GM18870 (cell line): ENCODE measurements around the gene GINS2.

Experiments
- ATAC-seq: cut with Tn5 transposase; IDR thresholded peaks from one replicate; pipeline ENCODE4 v1.9.1; 2021; ENCODE audit warnings: moderate library complexity; ENCODE audit not compliant: unreplicated experiment

Gene GINS2

GRCh38 chr16:85716680-85717038 is 27.9 kb upstream of the GINS2 start:
- ATAC-seq: no peak

DNA sequence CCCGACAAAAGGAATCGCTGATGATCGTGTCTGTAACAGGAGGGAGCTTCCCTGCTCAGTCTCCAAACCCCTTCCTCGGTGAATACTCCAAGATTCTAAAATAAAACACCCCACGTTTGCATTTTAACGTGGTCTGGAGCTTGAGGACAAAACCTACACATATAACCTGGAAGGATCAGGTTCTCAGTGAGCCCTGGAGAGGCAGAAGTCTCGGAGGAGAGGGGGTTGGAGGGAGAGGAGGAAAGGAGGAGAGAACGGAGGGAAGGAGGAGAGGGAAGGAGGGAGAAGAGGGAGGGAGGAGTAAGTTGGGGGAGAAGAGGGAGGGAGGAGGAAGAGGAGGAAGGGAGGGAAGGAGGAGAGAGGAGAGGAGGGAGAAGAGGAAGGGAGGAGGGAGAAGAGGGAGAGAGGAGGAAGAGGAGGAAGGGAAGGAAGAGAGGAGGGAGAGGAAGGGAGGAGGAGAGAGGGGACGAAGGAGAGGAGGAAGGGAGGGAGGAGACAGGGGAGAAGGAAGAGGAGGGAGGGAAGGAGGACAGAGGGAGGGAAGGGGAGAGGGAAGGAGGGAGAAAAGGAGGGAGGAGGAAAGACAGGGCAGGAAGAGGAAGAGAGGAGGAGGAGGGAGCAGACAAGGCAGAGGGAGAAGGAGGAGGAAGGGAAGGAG is 27.4 kb upstream of the GINS2 start:
- ATAC-seq: no peak

DNA sequence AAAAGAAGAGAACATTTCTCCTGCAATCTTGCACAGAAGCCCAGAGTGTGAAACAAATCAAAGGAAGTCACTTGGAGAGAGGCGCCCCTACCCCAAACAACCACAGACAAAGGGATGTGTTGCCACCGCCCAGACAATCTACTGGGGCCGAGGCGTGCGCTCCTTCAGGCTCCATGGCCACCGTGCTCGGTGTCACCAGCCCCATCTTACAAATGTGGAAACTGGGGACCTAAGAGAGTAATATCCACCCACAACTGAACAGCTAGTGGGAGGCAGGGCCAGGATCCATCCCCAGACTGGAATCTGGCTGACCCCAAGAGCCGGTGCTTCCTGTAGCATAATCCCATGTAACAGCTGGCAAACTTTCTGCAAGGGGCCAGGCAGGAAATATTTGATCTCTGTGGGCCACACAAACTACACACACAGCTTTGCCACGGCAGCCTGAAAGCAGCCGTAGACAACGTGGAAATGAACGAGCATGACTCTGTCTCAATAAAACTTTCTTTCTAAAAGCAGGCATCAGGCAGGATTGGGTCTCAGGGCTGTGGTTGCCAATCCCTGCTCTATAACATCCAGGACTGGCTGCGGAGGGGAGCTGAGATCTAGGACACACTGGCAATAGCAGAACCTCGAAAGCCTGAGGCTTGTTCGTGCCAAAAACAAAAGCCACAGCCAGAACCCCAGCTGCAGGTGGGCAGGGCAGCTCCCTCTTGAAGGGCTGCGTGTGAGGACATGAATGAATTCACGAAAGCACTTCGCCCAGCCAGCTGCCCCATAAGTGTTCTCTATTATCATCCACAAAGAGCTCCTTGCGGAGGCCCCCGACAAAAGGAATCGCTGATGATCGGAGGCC is 26.6 kb upstream of the GINS2 start:
- ATAC-seq: no peak

DNA sequence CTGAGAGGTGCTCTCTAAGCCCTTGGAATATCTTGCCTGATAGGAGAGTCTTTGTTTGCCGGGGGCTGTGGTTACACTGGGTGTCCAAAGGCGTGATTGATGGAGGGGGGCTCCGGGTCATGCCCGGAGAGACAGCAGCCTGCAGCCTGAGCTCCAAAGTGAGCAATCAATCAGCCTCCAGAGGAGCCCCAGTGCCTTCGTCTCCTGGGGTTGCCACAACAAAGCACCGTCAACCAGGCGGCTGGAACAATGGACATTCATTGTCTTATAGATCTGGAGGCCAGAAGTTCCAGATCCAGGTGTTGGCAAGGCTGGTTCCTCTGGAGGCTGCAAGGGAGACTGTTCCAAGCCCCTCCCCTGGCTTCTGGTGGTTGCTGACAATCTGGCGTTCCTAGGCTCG is 24.0 kb upstream of the GINS2 start:
- no peak for ATAC-seq

DNA sequence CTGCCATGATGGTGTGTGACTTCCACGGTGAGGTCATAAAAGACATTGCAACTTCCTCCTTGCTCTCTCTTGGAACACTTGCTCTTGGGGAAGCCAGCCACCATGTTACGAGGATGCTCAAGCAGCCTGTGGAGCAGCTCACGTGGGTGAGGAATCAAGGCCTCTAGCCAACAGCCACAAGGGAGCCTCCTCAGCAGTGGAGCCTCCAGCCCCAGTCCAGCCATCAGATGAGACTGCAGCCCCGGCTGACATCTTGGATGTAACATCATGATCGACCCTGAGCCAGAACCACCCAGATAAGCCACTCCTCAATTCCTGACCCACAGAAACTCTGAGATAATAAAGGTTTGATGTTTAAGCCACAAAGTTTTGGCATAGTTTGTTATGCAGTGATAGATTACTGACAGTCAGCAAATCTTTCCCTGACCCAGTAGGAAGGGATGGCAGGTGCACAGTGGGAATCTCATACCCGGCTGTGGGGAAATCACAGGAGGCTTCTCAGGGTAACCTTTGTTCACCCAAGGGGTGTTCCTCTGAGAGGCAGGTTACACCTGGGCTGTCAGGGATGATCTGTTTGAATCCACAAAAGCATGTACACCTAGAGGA is 23.3 kb upstream of the GINS2 start:
- no peak for ATAC-seq

GRCh38 chr16:85710732-85711131 is 22.0 kb upstream of the GINS2 start:
- ATAC-seq: no peak

GRCh38 chr16:85709766-85710585 is 21.2 kb upstream of the GINS2 start:
- ATAC-seq: no peak

- no peak for ATAC-seq
Measured at GRCh38 chr16:85708338-85708737, 19.6 kb upstream of the GINS2 start.

DNA sequence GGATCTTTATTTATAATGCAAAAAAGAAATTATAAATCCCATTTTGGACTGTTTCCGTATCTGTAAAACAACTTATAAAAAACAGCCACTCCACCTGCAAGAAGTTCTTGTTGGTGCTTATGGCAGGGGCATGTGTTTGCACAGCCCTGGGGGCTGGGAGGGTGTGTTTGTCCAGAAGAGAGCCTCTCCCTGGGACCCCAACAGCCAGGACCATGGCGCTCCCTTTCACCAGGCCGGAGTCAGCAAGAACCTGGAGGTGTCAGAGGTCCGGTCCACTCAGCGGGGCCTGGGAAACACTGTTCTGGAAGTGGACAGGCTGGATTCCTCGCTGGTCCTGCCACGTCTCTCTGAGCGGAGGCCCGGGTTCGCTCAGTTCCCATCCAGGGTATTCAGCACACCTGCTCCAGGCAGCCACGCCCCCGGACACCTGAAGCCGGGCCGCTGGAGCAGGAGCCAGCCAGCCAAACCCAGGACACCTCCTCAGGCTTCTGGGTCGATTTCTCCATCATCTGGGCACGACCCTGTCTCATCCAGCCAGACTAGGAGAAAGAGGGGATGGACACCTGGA is 18.9 kb upstream of the GINS2 start:
- no peak for ATAC-seq

- ATAC-seq: no peak
Measured at GRCh38 chr16:85706449-85707034, 17.8 kb upstream of the GINS2 start.

DNA sequence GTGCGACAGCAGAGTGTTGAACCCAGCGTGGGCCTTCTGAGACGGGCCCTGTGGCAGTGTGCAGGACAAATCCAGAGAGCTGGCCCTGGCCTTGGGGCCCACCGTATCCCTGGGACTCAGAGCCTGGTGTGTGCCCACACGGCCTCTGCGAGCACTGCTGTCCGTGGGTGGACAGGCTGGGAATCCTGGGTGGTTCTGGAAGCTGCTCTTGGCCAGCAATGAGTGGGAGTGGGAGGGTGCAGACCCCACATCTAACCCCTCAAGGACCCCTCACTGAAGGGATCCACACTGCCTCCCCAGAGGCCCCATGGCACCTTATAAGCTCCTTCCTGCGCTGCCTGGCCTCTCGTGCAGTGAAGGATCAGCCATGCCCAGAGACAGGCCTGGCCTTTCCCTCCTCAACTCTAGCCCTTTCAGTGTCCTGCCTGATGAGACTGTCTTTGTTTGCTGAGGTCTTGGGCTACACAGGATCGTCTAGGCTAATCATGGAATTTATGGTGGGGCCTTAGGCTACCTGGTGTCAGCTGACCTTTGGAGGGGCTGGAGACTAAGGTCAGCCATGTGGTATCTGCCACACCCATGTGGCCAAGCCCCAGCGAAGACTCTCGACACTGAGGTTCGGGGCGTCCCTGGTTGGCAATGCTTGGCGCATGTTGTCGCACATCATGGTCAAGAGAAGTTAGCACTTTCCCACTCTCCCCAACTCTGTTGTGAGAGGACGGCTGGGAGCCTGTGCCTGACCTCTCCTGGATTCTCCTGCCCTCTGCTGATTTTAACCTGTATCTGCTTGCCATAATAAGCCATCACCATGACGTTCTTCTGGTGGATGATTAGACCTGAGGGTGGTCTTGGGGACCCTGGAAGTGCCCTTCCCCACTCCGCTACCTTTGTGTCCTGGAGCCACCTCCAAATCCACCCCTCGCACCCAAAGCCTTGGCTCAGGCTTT is 16.4 kb upstream of the GINS2 start:
- no peak for ATAC-seq

DNA sequence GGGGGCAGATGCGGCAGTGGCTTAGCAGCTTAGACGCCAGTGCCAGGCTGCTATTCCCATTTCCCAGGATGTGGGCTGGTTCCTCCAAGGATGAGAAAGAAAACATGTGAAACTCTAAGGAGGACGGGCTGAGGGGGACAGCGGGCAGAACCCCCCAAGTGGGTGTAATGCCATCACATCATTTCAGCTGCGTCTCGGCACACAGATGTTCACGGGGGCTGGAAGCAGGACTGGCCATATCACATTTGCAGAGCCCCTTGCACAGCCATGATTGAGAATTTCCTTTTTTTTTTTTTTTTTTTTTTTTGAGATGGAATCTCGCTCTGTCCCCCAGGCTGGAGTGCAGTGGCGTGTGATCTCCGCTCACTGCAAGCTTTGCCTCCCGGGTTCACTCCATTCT is 15.3 kb upstream of the GINS2 start:
- ATAC-seq: no peak

- no peak for ATAC-seq
Measured at GRCh38 chr16:85699628-85700027, 10.9 kb upstream of the GINS2 start.

DNA sequence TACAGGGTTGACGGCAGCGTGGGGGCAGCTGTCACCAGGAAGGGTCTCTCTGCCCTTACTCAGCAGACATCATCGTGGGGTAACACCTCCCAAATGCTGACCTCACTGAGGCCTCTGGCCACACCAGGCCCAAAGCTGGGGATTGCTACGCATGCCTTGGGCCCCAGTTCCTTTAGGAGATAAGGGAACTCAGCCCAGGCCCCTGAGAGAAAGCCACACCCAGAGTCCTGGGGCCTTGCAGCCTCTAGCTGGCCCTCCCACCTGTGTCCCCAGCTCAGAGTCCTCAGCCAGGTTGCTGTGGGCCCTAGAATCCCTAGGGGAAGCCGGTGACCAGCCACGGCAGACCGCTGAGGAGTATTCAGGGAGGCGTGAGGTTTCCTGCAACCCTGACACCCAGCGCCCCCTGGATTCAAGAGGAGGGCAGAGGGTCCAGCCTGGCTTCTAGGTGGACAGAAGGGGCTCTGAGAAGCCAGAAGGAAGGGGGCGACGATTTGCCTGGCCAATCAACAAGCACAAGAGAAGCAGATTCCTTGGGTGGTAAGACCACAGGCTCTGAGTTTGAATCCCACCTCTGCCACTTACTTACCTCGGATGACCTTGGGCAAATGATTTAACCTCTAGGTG is 10.3 kb upstream of the GINS2 start:
- no peak for ATAC-seq

DNA sequence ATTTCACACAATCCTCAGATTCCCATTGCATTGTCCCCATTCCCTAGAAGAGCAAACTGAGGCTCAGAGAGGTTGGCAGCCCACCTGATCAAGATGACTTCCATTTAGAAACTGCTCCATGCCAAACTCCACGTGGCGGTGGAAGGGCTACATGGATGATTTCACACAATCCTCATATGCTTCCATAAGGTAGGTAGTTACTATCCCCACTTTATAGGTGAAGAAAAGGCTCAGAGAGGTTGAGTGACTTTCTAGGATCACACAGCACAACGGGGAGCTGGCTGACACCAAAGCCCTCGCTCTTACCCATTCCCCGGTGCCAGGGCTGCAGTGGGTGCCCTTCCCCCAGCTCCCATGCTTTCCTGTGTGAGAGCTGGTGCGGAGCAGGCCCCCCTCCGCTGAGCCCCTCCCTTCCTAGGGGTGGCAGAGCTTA is 9.7 kb upstream of the GINS2 start:
- ATAC-seq: no peak

DNA sequence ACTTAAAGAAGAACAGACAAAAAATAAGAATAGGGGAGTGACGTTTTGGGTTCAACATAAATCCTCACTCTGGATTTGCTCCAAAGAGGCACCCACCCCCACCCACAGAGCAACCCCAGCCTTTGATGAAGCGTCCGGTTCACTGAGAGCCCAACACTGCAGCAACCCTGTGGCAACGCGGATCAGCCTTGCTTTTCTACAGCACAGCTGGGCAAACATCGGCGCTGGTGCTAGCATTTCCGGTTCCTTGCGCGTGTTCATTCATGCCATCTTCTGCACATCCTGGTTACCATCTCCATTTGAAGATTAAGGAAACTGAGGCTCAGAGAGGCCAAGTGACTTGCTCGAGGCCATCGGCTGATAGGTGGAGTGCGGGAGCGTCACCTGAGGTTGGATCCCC is 8.7 kb upstream of the GINS2 start:
- ATAC-seq: no peak

DNA sequence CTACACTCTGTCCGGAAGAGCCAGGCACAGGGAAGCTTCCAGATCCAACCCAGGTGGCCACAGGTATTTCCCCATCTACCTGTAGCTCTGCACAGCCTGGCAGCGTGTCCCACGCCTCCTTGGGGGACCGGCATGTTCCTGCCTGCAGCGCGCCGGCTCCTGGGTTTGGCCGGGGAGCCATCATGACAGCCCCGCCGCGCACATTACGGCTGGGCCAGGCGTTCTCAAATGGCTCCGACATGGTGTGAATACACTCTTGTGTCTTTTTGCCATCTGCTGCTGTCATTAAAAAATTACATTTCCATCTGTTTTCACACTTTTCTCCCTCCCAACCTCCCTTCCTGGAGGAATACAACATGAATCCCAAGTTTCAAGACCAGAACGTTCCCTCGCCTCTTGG is 8.0 kb upstream of the GINS2 start:
- ATAC-seq: no peak

GRCh38 chr16:85695196-85696128 is 6.7 kb upstream of the GINS2 start:
- ATAC-seq: no peak
